H1 (cell line): ENCODE data around the gene APOC1. TPM values are rescaled to one million over a fixed set of nuclear protein-coding genes. Genes with fewer than 3 reads are reported as not detected.
"Not testable (repeated sequence)": the region's sequence is repeated elsewhere in the genome, so short reads cannot be mapped to it uniquely, and the experiment has no call there.

Source experiments
- CTCF ChIA-PET: fragments of 300-600 bp; sonication (Branson Sonifier 250); formaldehyde crosslinking; loops from one replicate; lab custom pipeline; 2021; ENCODE audit not compliant: partially characterized antibody; lab: Charles Lee
- POLR2A ChIA-PET: fragments of 300-600 bp; sonication (Branson Sonifier 250); formaldehyde crosslinking; loops from one replicate; lab custom pipeline; 2021; ENCODE audit warnings: inconsistent platforms; ENCODE audit not compliant: partially characterized antibody; lab: Charles Lee
- DNase-seq, 2 experiments: peaks; one replicate each; pipeline versions ENCODE4 v3.0.0 to v3.0.0-alpha.2; 2010 to 2022; ENCODE audit warnings: low spot score in 2 of 2, low read depth in 1 of 2, mixed read lengths in 1 of 2
- FAIRE-seq: peaks from 2 replicates; lab custom pipeline; 2011; peaks lifted over from hg19 to GRCh38; lab: Jason Lieb, UNC
- H2AFZ ChIP-seq: 2 replicates; pipeline ENCODE4 v1.8.1; 2012; ENCODE audit warnings: low read length, inconsistent platforms
- H2AK5ac ChIP-seq: 2 replicates; pipeline ENCODE4 v1.6.1; 2013; ENCODE audit warnings: low read depth, low read length
- H2BK120ac ChIP-seq: replicated peaks from 2 replicates; pipeline ENCODE3; 2013; ENCODE audit warnings: low read depth, low read length, inconsistent platforms
- H2BK12ac ChIP-seq: 2 replicates; pipeline ENCODE4 v1.6.1; 2013; ENCODE audit warnings: low read depth, low read length
- H2BK15ac ChIP-seq: 2 replicates; pipeline ENCODE4 v1.6.1; 2013; ENCODE audit warnings: low read length
- H2BK20ac ChIP-seq: 2 replicates; pipeline ENCODE4 v1.6.1; 2013; ENCODE audit warnings: low read length
- H2BK5ac ChIP-seq: 2 replicates; pipeline ENCODE4 v1.6.1; 2013; ENCODE audit warnings: low read depth, low read length
- H3K14ac ChIP-seq: 2 replicates; pipeline ENCODE4 v1.6.1; 2013; ENCODE audit warnings: inconsistent platforms; ENCODE audit not compliant: insufficient read length
- H3K18ac ChIP-seq: 2 replicates; pipeline ENCODE4 v1.6.1; 2013; ENCODE audit warnings: low read length; ENCODE audit errors: extremely low read depth
- H3K23ac ChIP-seq: 2 replicates; pipeline ENCODE4 v1.6.1; 2013; ENCODE audit warnings: inconsistent platforms; ENCODE audit not compliant: insufficient read length
- H3K23me2 ChIP-seq: 2 replicates; pipeline ENCODE4 v1.6.1; 2013; ENCODE audit warnings: low read depth, low read length
- H3K27ac ChIP-seq: 2 replicates; pipeline ENCODE4 v1.6.1; 2011; ENCODE audit warnings: low read depth, low read length, inconsistent platforms
- H3K27me3 ChIP-seq, 4 experiments: replicated peaks in 1 of 4; 1 replicate in 1 of 4; 2 replicates in 3 of 4; pipeline versions ENCODE4 v1.6.1 to v1.8.1; 2011 to 2013; ENCODE audit warnings: low read length in 3 of 4, mild to moderate bottlenecking in 3 of 4, inconsistent platforms in 2 of 4, mixed read lengths in 2 of 4, moderate library complexity in 1 of 4; ENCODE audit not compliant: control insufficient read depth in 3 of 4, insufficient read depth in 3 of 4; ENCODE audit errors: extremely low read depth in 1 of 4
- H3K36me3 ChIP-seq, 4 experiments: 2 replicates each; pipeline versions ENCODE4 v1.6.1 to v1.8.1; 2011 to 2013; ENCODE audit warnings: mild to moderate bottlenecking in 4 of 4, low read length in 3 of 4, moderate library complexity in 2 of 4, control low read depth in 1 of 4, inconsistent platforms in 1 of 4; ENCODE audit not compliant: insufficient read depth in 4 of 4, control insufficient read depth in 2 of 4
- H3K4ac ChIP-seq: replicated peaks from 2 replicates; pipeline ENCODE3; 2013; ENCODE audit warnings: low read length, low read depth, mixed read lengths, inconsistent platforms; ENCODE audit not compliant: insufficient read length
- H3K4me1 ChIP-seq, 4 experiments: replicated peaks in 1 of 4; 1 replicate in 1 of 4; 2 replicates in 3 of 4; pipeline versions ENCODE4 v1.6.1 to v1.8.1; 2011 to 2013; ENCODE audit warnings: low read length in 3 of 4, inconsistent platforms in 2 of 4, mixed read lengths in 1 of 4; ENCODE audit not compliant: insufficient read depth in 4 of 4, control insufficient read depth in 3 of 4
- H3K4me2 ChIP-seq, 2 experiments: 2 replicates each; pipeline versions ENCODE4 v1.6.1 to v1.8.1; 2011 to 2013; ENCODE audit warnings: low read depth in 2 of 2, low read length in 2 of 2, control low read depth in 1 of 2, inconsistent platforms in 1 of 2, mild to moderate bottlenecking in 1 of 2; ENCODE audit not compliant: insufficient read depth in 1 of 2
- H3K4me3 ChIP-seq, 4 experiments: fragments of 200-600, 300-600 bp in 1 of 4; sonication (generic), shearing (Covaris generic), sonication (Bioruptor Twin) in 1 of 4; 2 replicates each; pipeline versions ENCODE4 v1.5.1 to v1.8.1; 2011 to 2016; ENCODE audit warnings: low read length in 4 of 4, low read depth in 3 of 4, control low read depth in 2 of 4, inconsistent platforms in 2 of 4, mild to moderate bottlenecking in 2 of 4, mixed read lengths in 1 of 4, moderate library complexity in 1 of 4; ENCODE audit not compliant: insufficient read depth in 2 of 4; ENCODE audit errors: extremely low read depth in 1 of 4
- H3K56ac ChIP-seq: replicated peaks from 2 replicates; pipeline ENCODE3; 2013; ENCODE audit warnings: low read depth, mild to moderate bottlenecking, mixed read lengths, low read length, inconsistent platforms; ENCODE audit not compliant: insufficient read length
- H3K79me1 ChIP-seq: 2 replicates; pipeline ENCODE4 v1.6.1; 2013; ENCODE audit warnings: low read depth, low read length, control low read depth
- H3K79me2 ChIP-seq, 2 experiments: 2 replicates each; pipeline versions ENCODE4 v1.6.1 to v1.8.1; 2012 to 2013; ENCODE audit warnings: low read length in 2 of 2, mild to moderate bottlenecking in 2 of 2, inconsistent platforms in 1 of 2; ENCODE audit not compliant: insufficient read depth in 2 of 2, control insufficient read depth in 1 of 2
- H3K9ac ChIP-seq, 4 experiments: replicated peaks in 1 of 4; 1 replicate in 1 of 4; 2 replicates in 3 of 4; pipeline versions ENCODE4 v1.6.1 to v1.8.1; 2011 to 2013; ENCODE audit warnings: low read depth in 3 of 4, low read length in 3 of 4, control low read depth in 2 of 4, mild to moderate bottlenecking in 2 of 4, moderate library complexity in 2 of 4, inconsistent platforms in 1 of 4; ENCODE audit errors: extremely low read depth in 1 of 4
- H3K9me3 ChIP-seq, 2 experiments: 2 replicates each; pipeline versions ENCODE4 v1.6.1 to v1.8.1; 2012 to 2013; ENCODE audit warnings: mild to moderate bottlenecking in 2 of 2, moderate library complexity in 2 of 2, control low read depth in 1 of 2, inconsistent platforms in 1 of 2, low read depth in 1 of 2, low read length in 1 of 2, mixed read lengths in 1 of 2; ENCODE audit not compliant: insufficient read depth in 2 of 2
- H4K20me1 ChIP-seq, 2 experiments: replicated peaks in 1 of 2; 2 replicates each; pipeline versions ENCODE3 to v1.8.1; 2011 to 2013; ENCODE audit warnings: inconsistent platforms in 2 of 2, low read length in 2 of 2, mild to moderate bottlenecking in 1 of 2; ENCODE audit not compliant: insufficient read depth in 2 of 2, control insufficient read depth in 1 of 2
- H4K5ac ChIP-seq: 2 replicates; pipeline ENCODE4 v1.6.1; 2013; ENCODE audit warnings: low read length, low read depth, mixed read lengths, inconsistent platforms; ENCODE audit not compliant: insufficient read length
- H4K8ac ChIP-seq: 2 replicates; pipeline ENCODE4 v1.8.0; 2013; ENCODE audit warnings: mild to moderate bottlenecking, moderate library complexity, low read length, inconsistent platforms; ENCODE audit not compliant: insufficient read depth; ENCODE audit errors: extremely low read depth
- H4K91ac ChIP-seq: replicated peaks from 2 replicates; pipeline ENCODE3; 2013; ENCODE audit warnings: low read length, mixed read lengths, inconsistent platforms; ENCODE audit not compliant: insufficient read length
- POLR2A ChIP-seq, 2 experiments: IDR thresholded peaks; 1 replicate in 1 of 2; 2 replicates in 1 of 2; pipeline ENCODE4 v1.6.1; 2011; ENCODE audit warnings: low read depth in 2 of 2, low read length in 2 of 2, mild to moderate bottlenecking in 2 of 2; ENCODE audit errors: control extremely low read depth in 1 of 2
- WGBS, 2 experiments: shearing (Covaris generic) in 1 of 2; methylation state at CpG; one replicate each; pipeline versions ENCODE4 v1.1.6 to v1.1.7; 2013 to 2015; ENCODE audit warnings: low lambda C conversion rate in 2 of 2, mixed read lengths in 2 of 2, inconsistent platforms in 1 of 2, low coverage in 1 of 2, missing lambda C conversion rate in 1 of 2; ENCODE audit not compliant: insufficient replicate concordance in 2 of 2, insufficient coverage in 1 of 2, insufficient read length in 1 of 2; ENCODE audit errors: extremely low coverage in 1 of 2, missing lambda C conversion rate in 1 of 2; 5-methylcytosine and 5-hydroxymethylcytosine counted together
- polyA plus RNA-seq, 7 experiments: library from polyadenylated mRNA; depleted of rRNA in 3 of 7; stranded (reverse) in 5 of 7; unstranded in 2 of 7; fragments of >200 nt in 5 of 7; fragments of 200-250 nt in 2 of 7; gene quantifications; 1 replicate in 5 of 7; 2 replicates in 1 of 7; 4 replicates in 1 of 7; pipeline versions ENCODE4 v1.2.1 to v1.2.3, GENCODE V29; 2011 to 2013; ENCODE audit warnings: missing spikeins in 2 of 7, mixed read lengths in 2 of 7
- total RNA-seq: library from RNA; stranded (reverse); fragmentation: NEBNext Ultra II Directional; extraction: Animal tissue kit (Norgen Biotek cat#: 25700); gene quantifications from 2 replicates; pipeline ENCODE4 v1.2.1, GENCODE V29; 2021

APOC1 gene
- total and polyA plus RNA-seq, 2 of the 8 experiments (the other 6 are each of a cell fraction or from before 2014, with no cell fraction given), result 55.8 to 78.2 TPM

DNA sequence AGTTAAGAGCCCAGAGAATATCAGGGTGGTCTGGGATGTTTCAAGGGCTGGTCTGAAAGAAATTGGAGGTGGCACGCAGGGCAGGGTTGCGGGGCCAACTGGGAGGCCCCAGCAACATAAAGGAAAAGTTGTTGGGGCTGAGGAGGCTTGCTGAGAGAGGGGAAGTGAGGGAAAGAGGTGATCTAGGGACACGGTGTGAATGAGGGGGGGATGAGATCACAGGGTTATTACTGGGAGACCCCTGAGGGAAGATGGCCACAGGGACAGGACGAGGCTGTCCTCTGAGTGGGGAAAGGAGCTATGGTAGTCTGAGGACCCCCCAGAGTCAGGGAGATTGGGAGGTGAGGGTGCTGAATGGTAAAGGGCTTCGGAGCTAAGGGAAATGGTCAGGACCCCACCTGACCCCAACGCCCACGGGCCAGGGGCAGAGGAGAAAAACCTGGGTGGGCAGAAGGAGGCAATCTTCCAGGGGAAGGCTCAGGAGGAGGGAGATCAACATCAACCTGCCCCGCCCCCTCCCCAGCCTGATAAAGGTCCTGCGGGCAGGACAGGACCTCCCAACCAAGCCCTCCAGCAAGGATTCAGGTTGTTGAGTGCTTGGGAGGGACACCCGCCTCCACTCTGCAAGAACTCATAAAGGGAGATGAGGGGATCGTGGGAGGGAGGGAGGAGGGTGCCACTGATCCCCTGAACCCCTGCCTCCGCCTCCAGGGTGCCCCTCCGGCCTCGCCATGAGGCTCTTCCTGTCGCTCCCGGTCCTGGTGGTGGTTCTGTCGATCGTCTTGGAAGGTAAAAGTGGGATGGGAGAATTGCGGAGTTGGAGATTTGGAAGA, 12.1 kb downstream of the APOC1 start:
- WGBS, 2 experiments, result 77% methylated on average over 11 of the region's 19 CpGs; no CpG with 5 or more reads in 1 of the 2 experiments
- 0 out of 2 replicates have a peak overlapping the region, but pooled peaks have one; percentile 72 for H2BK15ac ChIP-seq
- not testable (repeated sequence) for H3K23ac ChIP-seq, H3K27me3 ChIP-seq, H2AK5ac ChIP-seq, H2BK20ac ChIP-seq, FAIRE-seq, H2AFZ ChIP-seq, H3K27ac ChIP-seq, H2BK120ac ChIP-seq, H4K20me1 ChIP-seq, H3K79me2 ChIP-seq, H3K23me2 ChIP-seq, H3K18ac ChIP-seq, H3K9ac ChIP-seq, H3K56ac ChIP-seq, H3K36me3 ChIP-seq, H3K14ac ChIP-seq, H4K5ac ChIP-seq, H2BK5ac ChIP-seq, H3K4me1 ChIP-seq, DNase-seq, H3K79me1 ChIP-seq, H3K9me3 ChIP-seq
- H2BK12ac ChIP-seq, result 0 out of 2 replicates have a peak overlapping the region, but pooled peaks have one; percentile 60
- peak in 1 of 2 experiments; percentile 37; a peak in 1 of 3 replicates for TF ChIP-seq POLR2A (IDR thresholded peaks at IDR 0.05; ENCODE audit: control extremely low read depth in 1 of 2, low read depth in 2 of 2, low read length in 2 of 2)
- ChIA-PET CTCF (interaction anchor here (0.9 to 1.7 kb wide), 4 partner anchors 17 to 25 kb away, joined by 3 to 6 read pairs (median 4); no protein-coding TSS in a partner anchor), POLR2A (interaction anchor here (1.0 to 2.9 kb wide), 5 partner anchors 12 to 154 kb away, joined by 3 to 15 read pairs (median 9); partner anchors contain the start of genes APOC1 and APOE)
- peak overlapping the region; percentile 90 for H3K4ac ChIP-seq
- peak overlapping the region in 2 of 4 experiments; percentile 10 to 45; a peak in 3 of 8 replicates for H3K4me3 ChIP-seq
- peak overlapping the region; percentile 91 for H4K8ac ChIP-seq
- peak overlapping the region; percentile 41 to 61; a peak in 3 of 4 replicates for H3K4me2 ChIP-seq
- peak overlapping the region; percentile 91 for H4K91ac ChIP-seq
